ENCODE measurements around the gene TMEM141.
"Not testable (repeated sequence)": the region's sequence is repeated elsewhere in the genome, so short reads cannot be mapped to it uniquely, and the experiment has no call there.

Gene TMEM141

DNA sequence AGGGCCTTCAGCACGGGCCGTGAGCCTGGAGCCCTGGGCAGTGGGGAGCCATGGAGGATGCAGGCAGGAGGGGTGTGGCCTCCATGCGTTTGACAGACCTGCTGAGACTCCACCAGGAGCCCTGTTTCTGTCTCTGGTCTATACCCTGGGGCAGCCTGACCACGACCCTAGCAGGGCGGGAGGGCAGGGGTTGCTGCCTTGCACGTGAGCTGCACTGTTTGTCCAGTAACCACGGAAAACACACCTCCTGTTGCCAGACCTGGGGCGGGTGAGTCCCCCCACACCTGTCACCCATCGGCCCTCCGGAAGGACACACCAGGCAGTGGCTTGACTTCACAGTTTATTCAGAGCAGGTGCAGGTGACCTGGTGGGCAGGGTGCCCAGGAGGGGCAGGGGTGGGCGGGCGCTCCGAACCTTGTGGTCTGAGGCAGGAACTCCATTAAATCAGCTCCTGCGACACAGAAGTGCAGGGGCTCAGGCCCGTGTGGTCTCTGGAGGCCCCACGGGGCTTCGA, 37.0 kb upstream of the TMEM141 start:
- DNase-seq, result no peak

DNA sequence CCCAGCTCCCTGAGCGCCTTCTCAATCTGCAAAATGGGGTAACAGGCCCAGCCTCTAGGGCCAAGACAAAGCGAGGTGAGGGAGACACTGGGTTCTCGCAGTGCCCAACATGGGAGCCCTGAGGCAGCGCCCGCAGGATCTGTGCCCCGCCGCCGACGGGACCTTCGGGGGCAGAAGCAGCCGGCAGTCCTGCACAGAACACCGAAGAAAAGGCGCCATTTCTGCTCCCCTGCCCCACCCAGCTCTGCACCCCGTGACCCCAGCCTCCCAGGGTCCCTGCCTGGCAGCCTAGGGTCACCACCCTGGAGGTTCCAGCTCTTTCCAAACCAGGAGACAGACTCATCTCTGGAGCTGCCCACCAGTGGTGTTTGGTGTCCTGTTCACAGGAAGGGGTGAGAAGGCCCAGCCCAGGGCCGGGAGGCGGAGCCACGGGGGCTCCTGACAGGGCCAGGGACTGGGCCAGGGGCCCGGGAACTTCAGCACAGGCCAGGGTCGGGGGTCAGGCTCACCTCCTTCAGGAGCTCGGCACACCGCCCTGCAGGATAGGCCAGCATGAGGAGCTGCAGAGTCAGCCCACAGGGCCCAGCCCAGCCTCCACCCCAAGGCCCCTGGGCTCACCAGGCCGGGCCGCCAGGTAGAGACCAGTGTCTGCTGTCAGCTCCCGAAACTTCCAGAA, 36.4 kb upstream of the TMEM141 start:
- no peak for DNase-seq

DNA sequence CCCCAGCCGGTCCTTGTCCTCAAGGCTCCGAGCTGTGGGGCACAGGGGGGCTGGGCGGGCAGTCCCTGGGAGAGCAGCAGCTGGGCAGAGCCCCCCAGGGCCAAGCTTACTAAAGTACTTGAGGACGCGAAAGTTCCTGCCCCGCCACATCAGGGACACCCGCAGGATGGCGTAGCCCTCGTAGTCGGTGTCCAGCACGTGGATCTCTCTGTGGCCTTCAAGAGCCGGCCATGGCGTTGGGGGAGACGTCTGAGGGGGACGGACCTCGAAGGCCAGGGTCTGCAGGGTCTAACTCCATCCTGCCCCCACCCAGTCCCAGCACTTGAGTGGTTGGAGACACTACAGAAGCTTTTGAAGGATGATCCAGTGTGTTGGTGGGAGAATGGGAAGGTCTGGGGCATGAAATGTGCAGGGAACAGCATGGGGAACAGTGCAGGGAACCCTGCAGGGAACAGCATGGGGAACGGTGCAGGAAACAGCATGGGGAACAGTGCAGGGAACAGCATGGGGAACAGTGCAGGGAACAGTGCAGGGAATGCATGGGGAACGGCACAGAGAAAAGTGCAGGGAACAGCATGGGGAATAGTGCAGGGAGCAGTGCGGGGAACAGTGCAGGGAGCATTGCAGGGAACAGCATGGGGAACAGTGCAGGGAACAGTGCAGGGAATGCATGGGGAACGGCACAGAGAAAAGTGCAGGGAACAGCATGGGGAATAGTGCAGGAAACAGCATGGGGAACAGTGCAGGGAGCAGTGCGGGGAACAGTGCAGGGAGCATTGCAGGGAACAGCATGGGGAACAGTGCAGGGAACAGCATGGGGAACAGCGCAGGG, 35.6 kb upstream of the TMEM141 start:
- not testable (repeated sequence) for DNase-seq

DNA sequence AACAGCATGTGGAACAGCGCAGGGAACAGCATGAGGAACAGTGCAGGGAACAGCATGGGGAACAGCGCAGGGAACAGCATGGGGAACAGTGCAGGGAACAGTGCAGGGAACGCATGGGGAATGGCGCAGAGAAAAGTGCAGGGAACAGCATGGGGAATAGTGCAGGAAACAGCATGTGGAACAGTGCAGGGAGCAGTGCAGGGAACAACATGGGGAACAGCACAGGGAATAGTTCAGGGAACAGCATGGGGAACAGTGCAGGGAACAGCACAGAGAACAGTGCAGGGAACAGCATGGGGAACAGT, 35.1 kb upstream of the TMEM141 start:
- no peak for DNase-seq

DNA sequence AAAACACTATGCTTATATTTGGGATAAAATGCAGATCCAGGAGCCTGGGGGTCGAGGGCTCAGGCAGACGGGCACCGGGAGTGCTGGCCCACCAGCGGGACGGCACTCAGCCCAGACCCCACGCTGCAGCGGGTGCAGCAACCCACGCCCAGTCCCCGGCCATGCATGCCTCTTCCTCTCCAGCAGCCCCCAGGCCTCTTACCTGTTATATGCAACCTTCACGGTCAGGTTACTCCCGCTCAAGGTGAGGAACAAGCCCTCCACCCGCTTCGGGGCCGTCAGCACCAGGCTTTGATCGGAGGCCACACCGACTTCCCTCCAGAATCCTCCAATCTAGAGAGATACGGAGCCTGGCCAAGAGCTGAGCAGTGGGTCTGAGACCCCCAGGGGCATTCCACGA, 34.3 kb upstream of the TMEM141 start:
- DNase-seq, result no peak

DNA sequence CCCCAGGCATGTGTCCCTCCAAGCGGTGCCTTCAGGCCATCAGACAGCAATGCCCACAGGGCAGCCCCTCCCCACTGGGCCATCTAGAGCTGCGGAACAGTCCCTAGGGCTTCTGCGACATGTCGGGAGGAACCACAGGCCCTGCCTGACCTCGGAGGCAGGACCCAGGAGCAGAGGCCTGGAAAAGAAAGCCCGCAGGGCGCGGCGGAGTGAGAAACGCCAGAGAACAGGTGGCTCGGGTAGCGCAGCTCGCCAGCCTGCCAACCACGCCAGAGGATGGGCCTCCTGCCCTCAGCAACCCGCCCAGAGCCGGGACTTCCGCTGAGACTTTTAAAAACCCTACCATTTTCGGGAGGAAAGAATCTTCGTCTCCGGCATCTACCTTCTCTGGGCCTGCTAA, 33.8 kb upstream of the TMEM141 start:
- no peak for DNase-seq

DNA sequence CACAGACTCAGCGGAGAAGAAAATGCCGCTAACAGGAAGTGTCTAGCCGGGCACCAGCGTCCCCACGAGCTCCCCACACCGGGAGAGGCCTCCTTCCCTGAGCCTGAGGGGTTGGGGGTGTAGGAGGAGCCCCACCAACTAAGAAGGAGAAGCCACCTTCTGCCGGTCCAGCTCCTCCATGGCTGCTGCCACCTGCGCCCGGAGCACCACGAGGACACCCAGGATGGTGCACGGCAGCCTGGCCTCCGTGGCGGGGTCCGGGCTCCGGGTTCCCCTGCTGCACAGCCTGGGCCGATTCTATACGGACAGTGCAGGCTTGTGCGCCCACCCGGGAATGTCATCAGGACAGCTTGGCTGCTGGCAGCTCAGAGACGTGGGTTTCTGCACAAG, 33.4 kb upstream of the TMEM141 start:
- DNase-seq, result peak; percentile 49

DNA sequence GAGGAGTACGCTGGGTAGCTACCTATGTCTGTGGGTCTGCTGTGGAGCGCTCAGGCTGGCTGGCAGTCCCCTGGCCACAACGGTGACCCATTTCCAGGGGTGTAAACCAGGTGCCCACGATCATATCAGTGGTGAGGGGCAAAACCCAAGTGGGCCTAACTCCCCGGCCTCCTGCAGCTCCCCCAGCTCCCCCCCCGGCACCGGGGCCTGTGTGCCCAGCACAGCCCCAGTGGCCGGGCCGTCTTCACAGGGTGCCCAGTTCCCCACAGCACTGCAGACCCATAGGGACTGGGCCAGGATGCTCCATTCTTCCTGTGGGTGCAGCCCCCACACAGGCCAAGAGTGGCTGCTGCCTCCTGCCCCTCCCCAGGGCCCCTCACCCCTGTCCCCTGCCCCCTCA, 32.1 kb upstream of the TMEM141 start:
- DNase-seq, result no peak

DNA sequence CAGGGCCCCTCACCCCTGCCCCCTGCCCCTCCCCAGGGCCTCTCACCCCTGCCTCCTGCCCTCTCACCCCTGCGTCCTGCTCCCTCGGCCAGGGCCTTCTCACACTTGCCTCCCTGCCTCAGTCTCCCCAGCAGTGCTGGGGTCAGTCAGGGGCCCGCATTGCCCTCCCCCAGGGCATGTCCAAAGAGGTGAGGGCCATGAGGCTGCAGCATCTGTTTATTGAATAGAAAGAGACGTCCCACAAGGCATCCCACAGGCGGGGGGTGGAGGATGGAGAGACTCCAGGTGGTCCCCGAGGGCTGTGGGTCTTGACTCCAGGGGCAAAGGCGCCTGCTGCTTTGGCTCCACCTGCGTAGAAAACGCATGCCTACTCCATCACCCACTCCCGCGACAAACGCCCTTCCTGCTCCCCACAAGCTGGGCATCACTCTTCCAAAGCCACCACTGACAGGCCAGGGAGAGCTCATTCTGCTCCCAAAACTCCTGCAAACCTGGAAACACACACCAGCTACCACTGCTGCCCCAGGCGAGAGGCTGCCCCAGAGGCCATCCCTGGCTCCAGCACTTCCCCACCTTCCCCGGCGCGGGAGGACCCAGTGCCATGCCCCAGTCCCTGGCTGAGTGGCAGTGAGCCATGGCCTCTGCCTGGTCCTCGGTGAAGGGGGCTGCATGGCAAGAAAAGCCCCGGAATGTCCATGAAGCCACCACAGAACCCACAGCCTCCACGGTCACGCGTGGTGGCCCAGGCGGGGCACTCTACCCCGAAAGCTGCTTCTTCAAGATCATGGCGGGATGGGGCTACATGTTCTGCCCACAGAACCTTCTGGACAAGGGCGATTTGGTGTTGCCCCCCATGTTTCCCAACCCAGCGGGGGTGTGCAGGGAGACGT, 31.5 kb upstream of the TMEM141 start:
- no peak for DNase-seq

DNA sequence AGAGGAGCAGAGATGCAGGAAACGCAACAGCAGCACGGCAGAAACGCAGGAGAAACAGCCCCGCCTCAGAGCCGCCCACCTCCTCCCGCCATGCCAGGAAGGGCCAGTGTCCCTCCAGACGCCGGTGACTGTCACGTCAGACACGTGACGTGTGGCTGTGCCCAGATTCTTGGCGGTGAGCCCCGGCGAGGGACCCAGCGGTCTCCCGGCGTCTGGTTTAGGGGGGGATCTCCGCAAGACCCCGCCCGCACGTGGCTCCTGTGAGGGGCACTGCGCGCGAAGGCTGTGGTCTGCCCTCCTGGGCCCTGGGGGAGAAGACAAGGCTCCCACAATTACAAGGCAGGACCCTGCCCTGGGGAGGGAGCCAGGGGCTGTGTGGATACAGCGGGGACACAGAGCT, 30.7 kb upstream of the TMEM141 start:
- no peak for DNase-seq

DNA sequence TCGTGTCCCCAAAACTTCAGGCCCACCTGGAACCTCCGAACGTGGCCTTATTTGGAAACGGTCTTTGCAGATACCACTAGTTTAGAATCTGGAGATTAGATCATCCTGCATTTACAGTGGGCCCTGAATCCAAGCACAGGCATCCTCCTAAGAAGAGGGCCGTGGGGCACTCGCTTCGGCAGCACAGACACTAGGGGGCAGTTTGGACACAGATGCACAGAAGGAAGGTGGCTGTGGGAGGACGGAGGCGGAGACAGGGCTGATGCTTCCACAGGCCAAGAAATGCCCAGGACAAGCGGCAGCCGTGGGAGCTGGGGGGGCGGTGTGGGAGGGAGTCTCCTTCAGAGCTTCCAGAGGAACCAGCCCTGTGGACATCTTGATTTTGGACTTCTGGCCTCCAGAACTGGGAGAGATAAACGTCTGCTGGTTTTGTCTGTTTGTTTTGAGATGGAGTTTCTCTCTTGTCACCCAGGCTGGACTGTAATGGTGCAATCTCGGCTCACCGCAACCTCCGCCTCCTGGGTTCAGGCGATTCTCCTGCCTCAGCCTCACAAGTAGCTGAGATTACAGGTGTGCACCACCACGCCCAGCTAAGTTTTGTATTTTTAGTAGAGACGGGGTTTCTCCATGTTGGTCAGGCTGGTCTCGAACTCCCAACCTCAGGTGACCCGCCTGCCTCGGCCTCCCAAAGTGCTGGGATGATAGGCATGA, 30.2 kb upstream of the TMEM141 start:
- not testable (repeated sequence) for DNase-seq

DNA sequence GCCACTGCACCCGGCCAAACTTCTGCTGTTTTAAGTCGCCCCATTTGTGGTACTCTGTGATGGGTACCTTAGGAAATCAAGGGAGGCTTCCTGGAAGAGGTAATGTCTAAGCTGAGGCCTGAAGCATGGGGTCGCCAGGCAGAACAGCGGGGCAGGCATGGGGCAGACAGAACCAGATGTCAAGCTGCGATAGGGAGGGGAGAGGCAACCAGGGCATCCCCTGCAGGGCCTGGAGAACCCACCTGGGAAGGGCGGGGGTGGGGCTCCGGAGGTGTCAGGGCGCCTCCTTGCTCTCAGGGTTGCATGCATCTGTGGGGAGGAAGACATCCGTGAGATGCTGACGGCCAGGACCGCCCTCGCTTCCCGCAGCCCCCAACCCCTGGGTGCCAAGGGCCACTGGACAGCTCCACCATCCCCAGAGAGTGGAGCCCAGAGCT, 29.6 kb upstream of the TMEM141 start:
- DNase-seq, result no peak

DNA sequence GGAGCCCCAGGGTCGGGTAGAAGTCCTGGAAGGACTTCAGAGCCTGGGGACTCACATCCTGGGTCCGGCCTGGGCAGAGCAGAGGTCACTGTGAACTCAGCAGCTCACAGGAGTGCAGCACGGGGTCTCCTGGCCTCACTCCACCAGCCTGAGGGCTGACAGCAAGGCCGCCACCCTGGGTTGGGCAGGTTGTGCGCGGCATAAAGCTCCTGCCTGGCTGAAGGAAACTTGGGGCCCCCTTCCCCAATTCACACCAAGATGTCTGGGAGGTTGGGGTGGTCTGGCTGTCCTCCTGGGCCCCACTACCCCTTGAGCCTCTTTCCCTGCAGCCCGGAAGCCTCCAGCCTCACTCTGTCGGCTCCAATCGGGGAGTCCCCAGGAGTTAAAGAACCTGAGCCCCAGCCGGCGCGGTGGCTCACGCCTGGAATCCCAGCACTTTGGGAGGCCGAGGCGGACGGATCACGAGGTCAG, 28.9 kb upstream of the TMEM141 start:
- DNase-seq, result no peak

DNA sequence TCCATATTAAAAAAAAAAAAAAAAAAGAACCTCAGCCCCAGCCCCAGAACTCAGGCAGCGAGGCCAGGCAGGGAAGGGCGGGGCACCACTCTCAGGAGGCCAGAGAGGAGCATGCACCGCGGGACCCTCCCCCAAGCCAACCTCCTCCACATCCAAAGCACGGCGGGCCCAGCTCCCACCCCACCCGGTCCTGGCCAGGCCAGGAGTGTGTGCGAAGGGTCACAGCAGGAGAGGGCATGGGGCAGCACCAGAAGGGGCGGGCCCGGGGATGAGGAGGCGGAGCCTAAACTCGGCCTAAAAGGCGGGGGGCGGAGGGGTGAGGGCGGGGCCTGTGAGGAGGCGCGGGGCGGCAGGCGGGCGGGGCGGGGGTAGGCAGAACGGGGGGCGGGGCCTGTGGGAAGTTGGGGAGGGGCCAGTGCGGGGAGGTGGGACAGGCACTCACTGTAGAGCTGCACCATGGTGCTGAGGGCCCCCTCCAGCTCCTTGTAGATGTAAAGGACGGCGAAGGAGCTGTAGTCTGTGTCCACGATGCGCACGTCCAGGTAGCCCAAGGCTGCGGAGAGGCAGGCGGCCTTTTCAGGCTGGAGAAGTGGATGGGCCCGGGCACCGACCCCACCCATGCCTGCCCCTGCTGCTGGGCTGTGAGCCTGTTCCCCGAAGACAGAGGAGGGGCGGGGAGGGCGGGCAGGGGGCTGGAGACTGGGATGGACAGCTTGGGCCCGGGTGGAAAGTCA, 28.1 kb upstream of the TMEM141 start:
- DNase-seq, result peak; percentile 57

DNA sequence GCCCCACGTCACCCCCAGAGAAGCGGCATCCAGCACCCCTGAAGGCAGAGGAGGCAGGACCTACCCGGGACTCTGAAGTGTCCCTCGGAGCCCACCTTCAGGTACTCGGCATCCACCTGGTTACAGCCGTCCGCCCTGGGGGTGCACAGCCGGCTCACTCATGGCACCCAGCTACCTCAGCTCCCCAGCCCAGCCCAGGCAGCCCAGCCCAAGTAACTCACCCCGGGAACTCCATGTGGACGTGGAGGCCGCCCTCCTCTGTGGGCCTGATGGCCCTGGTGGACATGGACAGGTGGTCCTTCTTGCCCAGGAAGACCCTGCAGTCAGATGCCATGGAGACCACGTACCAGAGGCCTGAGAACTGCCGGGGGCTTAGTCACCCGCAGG, 27.5 kb upstream of the TMEM141 start:
- DNase-seq, result no peak

DNA sequence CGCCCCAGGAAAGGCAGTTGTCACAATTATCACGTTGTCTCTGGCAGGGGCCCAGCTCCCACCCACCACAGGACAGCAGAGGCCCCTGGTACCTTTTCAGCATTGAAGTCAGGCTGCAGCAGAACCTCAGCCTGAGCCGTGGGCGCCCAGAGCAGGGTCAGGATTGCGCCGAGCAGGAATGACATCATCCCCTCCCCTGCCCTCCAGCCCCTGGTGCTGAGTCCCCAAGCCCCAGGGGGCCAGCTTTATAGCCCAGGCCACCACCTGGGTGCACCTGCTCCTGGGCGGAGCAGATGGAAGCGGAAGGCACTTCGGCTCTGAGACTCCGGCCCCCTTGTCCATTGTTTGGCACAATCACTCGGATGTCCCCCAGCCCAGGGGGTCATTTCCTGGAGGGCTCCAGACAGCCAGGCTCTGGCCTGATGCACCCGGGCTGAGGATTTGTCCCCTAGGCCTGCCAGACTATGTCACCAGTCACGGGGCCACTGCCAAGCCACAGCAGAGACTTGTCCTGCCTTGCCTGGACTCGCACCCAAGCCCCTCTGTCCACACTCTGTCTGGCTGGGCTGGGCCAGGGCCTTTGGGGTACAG, 26.7 kb upstream of the TMEM141 start, which contains the start of gene LCN15:
Gene LCN15 (minus strand): TSS at position 218 of the 591 bp plus-strand sequence. CDS start 30 bp downstream, at position 188.
- no peak for DNase-seq

DNA sequence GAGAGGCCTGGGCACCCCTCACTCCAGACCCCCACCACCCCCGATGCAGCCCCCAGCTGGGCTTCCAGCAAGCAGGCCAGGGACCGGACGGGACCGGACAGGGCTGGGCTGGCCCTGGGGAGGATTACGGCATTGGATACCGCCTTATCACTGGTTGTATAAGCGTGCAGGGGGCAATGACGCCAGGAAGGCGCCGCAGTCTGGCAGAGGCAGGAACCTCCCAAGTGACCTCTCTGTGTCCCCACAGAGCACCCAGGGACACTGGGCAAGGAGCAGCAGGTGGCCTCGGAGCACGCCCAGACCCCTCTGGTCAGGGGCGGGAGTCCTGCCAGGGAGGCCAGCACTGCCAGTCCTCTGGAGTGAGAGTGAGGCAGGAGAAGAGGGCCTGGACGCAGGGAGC, 26.1 kb upstream of the TMEM141 start:
- DNase-seq, result no peak

DNA sequence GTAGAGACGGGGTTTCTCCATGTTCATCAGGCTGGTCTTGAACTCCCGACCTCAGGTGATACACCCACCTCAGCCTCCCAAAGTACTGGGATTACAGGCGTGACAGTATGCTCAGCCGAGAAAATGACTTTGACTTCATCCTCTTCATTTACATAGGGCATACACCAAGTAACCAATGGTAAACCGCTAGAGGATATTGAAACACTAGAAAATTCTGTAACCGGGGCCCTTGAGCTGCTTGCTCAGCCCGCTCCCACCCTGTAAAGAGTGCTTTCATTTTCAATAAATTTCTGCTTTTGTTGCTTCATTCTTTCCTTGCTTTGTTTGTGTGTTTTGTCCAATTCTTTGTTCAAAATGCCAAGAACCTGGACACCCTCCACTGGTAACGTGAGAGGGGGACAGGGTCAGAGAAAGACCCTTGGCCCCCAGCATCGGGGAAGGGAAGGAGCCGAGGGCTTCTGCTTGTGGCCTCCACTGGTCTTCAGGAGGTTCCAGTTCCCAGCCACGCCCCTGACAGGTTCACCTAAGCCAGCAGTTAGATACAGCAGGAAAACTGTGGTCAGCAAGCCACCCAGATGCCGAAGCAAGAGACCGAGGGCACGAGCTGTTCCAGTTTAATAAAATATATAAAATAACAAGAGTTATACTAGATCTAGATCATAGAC, 25.3 kb upstream of the TMEM141 start:
- not testable (repeated sequence) for DNase-seq

DNA sequence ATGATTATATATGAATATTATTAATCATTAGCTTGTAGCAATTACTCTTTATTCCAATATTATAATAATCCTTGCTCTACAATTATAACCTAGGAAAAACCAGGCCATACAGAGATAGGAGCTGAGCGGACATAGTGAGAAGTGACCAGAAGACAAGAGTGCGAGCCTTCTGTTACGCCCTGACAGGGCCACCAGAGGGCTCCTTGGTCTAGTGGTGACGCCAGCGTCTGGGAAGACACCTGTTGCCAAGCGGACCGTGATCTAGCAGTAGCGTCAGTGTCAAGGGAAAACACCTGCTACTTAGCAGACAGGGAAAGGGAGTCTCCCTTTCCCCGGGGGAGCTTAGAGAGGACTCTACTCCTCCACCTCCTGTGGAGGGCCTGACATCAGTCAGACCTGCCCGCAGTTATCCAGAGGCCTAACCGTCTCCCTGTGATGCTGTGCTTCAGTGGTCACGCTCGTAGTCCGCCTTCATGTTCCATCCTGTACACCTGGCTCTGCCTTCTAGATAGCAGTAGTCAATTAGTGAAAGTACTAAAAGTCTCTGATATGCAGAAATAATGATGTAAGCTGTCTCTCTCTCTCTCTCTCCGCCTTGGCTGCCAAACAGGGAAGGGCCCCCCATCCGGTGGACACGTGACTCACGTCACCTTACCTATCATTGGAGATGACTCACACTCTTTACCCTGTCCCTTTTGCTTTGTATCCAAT, 24.6 kb upstream of the TMEM141 start:
- DNase-seq, result not testable (repeated sequence)
